ENCODE measurements around the gene TECPR1.

Gene TECPR1

GRCh38 chr7:98187138-98187502, 64.9 kb downstream of the TECPR1 start:
- DNase-seq = no peak

DNA sequence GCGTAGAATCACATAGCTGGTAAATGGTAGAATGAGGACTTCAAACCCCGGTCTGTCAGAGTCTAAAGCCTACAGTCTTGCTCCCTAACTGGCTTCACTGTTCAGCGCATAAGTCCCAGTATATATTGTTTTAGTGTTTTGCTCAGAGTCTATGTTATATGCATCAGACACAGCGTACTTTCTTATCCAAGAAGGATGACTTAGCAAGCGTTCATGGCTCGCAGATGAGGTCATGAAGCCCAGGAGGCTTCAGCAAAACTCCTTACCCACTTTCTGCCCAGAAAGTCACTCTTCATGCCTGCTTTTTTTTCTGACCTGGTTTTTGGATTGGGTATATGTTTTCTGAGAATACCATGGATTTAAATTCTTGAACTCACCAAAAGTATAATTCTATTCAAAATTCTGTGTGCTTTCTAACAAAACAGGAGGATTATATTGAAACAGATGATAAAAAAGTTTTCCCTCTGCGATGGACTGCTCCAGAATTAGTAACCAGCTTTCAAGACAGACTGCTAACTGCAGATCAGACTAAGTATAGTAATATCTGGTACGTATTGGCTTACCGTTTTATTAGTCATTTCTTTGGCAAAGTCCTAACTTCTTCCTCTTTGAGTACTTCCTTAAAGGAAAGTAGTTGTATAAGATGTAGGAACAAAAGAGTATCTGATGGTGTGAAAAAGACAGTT, 65.4 kb downstream of the TECPR1 start:
- no peak for DNase-seq

GRCh38 chr7:98185101-98185500, 66.9 kb downstream of the TECPR1 start:
- no peak for DNase-seq

DNA sequence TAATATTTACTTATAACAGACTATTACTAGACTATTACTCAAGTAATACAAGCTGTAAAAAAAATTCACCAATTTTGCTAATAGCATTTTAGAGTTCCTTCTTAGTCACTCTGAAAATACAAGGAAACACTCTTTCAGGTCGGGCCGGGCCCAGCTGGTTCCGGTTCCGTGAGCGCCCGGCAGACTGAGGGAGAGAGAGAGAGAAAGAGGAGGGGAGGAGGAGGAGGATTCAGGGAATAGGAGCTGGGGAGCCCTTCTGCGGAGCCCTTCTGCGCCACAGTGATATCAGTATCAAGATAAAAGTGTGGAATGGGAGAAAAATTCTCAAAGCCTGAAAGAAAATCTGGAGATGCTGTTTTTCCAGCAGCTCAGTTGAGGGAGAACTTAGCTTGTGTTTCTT, 71.3 kb downstream of the TECPR1 start:
- DNase-seq = no peak

- DNase-seq = no peak
Observed at GRCh38 chr7:98178762-98179490, 73.1 kb downstream of the TECPR1 start.

- no peak for DNase-seq
Observed at GRCh38 chr7:98178321-98178720, 73.7 kb downstream of the TECPR1 start.

- DNase-seq = no peak
Observed at GRCh38 chr7:98177553-98177952, 74.5 kb downstream of the TECPR1 start.

DNA sequence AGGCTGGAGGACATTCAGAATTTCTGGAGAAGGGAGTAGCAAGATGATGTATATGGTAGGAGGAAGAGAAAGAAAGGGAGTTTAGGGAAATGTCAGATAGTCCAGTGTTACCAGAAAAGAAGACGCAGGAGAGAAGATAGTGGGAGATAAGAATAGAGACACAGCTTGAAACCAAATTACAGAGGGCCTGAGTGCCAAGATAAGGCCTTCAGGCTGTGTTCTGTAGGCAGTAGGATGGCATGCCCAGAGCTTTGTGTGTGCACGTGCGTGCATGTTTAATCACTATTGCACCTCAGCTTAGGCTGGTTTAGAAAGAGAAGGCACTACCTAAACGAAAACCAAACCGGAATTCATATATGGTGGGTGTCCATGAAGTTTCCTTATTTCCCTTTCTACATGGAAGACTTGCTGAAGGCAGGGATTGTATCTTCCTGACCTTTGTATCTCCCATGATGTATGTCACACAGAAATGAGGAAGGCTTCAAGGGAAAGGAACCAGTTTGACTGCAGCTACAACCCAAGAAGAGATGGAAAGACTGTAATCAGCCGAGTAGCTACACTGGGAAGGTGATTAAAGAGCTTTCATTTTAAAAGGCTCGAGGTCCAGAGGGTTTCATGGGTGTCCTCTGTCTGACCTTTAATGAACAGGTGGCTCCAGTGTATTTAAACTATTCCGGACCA, 76.6 kb downstream of the TECPR1 start:
- no peak for DNase-seq

- no peak for DNase-seq
Observed at GRCh38 chr7:98174334-98175259, 77.4 kb downstream of the TECPR1 start.

DNA sequence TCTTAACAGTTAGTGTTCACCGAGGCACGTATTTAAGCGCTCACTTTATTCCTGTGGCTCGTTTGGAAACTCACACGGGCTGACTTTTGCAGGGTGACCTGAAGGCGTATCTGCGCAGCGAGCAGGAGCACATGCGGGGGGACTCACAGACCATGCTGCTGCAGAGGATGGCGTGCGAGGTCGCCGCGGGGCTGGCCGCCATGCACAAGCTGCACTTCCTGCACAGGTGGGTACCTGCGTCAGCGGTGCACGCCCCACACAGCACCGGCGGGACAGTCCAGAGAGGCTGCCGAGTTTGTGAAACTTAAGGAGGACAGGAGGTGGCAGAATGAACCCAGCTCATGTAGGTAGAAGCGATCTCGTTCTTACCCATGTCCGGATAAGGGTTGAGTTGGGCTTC, 80.6 kb downstream of the TECPR1 start:
- DNase-seq = no peak

GRCh38 chr7:98170966-98171365, 81.1 kb downstream of the TECPR1 start:
- no peak for DNase-seq

- DNase-seq = no peak
Observed at GRCh38 chr7:98168904-98169621, 83.0 kb downstream of the TECPR1 start.

- peak; percentile 58 to 77 for DNase-seq
Observed at GRCh38 chr7:98168181-98168903, 83.7 kb downstream of the TECPR1 start.

- DNase-seq = no peak
Observed at GRCh38 chr7:98167653-98168052, 84.4 kb downstream of the TECPR1 start.

DNA sequence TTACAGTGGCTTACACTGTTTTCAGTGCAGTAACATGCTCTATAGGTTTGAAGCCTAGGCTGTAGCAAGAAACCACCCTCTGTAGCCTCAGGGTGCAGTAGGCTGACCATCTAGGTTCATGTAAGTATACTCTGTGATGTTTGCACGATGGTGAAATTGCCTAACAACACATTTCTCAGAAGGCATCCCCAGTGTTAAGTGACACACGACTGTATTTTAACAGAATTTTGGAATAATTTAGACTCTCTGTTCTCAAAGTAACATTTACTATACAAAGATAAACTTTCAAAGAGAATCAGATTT, 85.4 kb downstream of the TECPR1 start:
- DNase-seq = no peak

- DNase-seq = peak; percentile 13 to 40
Observed at GRCh38 chr7:98165827-98166667, 86.0 kb downstream of the TECPR1 start.
